ENCODE results near the gene LHX5.

DNA sequence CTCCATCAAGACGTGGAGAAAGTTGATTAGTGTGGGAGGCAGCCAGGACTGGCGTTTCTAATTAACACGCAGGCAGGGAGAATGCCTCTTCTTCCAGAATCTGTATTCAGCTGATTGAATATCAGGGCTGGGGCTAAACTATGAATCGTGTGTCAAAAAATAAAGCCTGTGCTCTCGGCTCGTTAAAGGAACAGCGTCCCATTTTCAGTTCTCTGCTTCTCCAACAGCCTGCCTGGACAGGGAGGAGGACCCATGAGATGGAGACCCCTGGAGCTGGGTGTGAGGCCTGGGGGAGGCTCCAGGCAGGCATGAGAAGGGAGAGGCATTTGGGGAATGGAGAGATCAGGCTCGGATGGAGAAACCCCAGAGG is 28.6 kb upstream of the LHX5 start:
- TF ChIP-seq CTCF (IDR thresholded peaks at IDR 0.05) (no peak), POLR2A (IDR thresholded peaks at IDR 0.05) (no peak)

Data from tibial nerve (tissue), 3 donors.